ENCODE data around the gene CSF1.

- TF ChIP-seq FOXK2 (IDR thresholded peaks at IDR 0.05) (no peak), SP1 (IDR thresholded peaks at IDR 0.05) (no peak), SUZ12 (IDR thresholded peaks at IDR 0.05) (no peak), BHLHE40 (IDR thresholded peaks at IDR 0.05; ENCODE audit: borderline replicate concordance) (no peak), FOXM1 (IDR thresholded peaks at IDR 0.05; ENCODE audit: borderline replicate concordance) (no peak), HDGF (IDR thresholded peaks at IDR 0.05; ENCODE audit: borderline replicate concordance) (no peak), FOXA1 (IDR thresholded peaks at IDR 0.05) (no peak), ZNF384 (IDR thresholded peaks at IDR 0.05) (no peak), L3MBTL2 (conservative IDR thresholded peaks at IDR 0.05) (no peak), CTBP1 (IDR thresholded peaks at IDR 0.05; ENCODE audit: borderline replicate concordance) (no peak), ARNT (IDR thresholded peaks at IDR 0.05) (no peak), NFRKB (IDR thresholded peaks at IDR 0.05) (no peak), TARDBP (IDR thresholded peaks at IDR 0.05) (no peak), ELF4 (IDR thresholded peaks at IDR 0.05) (no peak)
These were observed 66.1 kb downstream of the CSF1 start for GRCh38 chr1:109976762-109977161.
